ENCODE data around the gene PCBP1.
"Not testable (repeated sequence)": the region's sequence is repeated elsewhere in the genome, so short reads cannot be mapped to it uniquely, and the experiment has no call there.

Gene PCBP1

DNA sequence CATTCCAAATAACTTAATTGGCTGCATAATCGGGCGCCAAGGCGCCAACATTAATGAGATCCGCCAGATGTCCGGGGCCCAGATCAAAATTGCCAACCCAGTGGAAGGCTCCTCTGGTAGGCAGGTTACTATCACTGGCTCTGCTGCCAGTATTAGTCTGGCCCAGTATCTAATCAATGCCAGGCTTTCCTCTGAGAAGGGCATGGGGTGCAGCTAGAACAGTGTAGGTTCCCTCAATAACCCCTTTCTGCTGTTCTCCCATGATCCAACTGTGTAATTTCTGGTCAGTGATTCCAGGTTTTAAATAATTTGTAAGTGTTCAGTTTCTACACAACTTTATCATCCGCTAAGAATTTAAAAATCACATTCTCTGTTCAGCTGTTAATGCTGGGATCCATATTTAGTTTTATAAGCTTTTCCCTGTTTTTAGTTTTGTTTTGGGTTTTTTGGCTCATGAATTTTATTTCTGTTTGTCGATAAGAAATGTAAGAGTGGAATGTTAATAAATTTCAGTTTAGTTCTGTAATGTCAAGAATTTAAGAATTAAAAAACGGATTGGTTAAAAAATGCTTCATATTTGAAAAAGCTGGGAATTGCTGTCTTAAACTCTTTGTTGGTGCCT is 1.4 kb downstream of the PCBP1 start:
- peak overlapping the region; percentile 98 for H3K27ac ChIP-seq
- TF ChIP-seq ZFX (IDR thresholded peaks at IDR 0.05) (no peak), CTCF (conservative IDR thresholded peaks at IDR 0.05) (no peak)

DNA sequence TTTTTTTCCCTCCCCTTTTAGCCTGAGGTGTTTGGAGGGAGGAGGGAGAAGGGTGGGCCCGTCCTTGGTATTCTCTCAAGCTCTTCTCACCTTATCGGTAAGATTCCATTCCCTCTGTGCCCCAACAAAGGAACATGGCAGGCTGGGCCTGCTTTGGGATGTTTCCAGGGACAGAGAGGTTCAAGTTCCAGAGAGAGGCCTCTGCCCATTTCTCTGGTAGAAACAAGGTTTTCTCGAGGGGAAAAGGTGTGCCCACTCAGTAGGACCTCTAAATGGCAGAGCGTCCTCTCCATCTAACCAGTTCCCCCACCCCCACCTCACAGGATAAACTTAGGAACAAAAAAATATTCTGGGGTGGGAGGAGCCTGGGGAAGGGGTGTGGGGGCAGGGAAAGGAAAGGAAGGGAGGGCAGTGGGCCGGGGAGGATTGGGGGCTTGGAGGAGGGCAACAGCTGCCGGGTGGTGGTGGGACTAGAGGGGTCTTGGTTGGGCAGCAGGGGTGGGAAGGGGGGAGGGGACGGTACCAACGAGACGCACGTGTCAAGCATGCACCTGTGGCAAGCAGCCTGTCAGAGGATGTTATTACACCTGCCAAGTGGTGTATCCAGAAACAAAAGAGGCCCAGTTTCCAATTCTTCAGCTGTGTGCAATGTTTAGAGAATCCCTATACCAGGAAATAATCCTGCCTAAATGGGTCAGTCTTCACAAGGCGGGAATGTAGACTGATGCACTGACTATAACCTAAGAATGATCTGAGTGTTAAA is 2.1 kb downstream of the PCBP1 start:
- TF ChIP-seq CTCF (conservative IDR thresholded peaks at IDR 0.05), result no peak
- no peak for TF ChIP-seq ZFX (IDR thresholded peaks at IDR 0.05)
- H3K27ac ChIP-seq, result peak overlapping the region; percentile 34; the same call in 1 of the 2 replicates

GRCh38 chr2:70089983-70090525 is 2.8 kb downstream of the PCBP1 start:
- H3K27ac ChIP-seq, result no peak overlapping the region
- TF ChIP-seq CTCF (conservative IDR thresholded peaks at IDR 0.05) (no peak), ZFX (IDR thresholded peaks at IDR 0.05) (no peak)

GRCh38 chr2:70090706-70091334 is 3.5 kb downstream of the PCBP1 start:
- no peak for TF ChIP-seq ZFX (IDR thresholded peaks at IDR 0.05)
- TF ChIP-seq CTCF (conservative IDR thresholded peaks at IDR 0.05), result no peak
- H3K27ac ChIP-seq, result no peak overlapping the region

- no peak for TF ChIP-seq ZFX (IDR thresholded peaks at IDR 0.05)
- TF ChIP-seq CTCF (conservative IDR thresholded peaks at IDR 0.05), result no peak
- no peak overlapping the region for H3K27ac ChIP-seq
Measured at GRCh38 chr2:70091364-70091763, 4.1 kb downstream of the PCBP1 start.

DNA sequence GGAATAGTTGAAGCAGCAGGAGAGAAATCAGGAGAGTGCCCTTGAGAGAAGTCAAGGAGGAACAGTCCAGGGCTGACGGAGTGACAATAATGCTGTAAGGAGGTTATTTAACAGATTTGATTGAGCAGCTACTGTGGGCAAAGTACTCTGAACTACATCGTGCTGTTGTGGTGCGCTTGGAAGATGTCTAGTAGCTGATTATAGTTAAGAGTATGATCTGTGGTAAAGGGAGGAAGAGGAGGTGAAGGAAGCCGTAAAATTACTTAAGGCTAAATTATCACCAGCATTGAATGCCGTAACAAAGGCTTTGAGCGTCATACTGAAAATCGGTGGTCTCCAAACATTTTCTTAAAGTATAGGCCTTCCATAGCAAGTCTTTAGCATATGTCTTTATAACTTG is 4.5 kb downstream of the PCBP1 start:
- no peak overlapping the region for H3K27ac ChIP-seq
- no peak for TF ChIP-seq ZFX (IDR thresholded peaks at IDR 0.05)
- TF ChIP-seq CTCF (conservative IDR thresholded peaks at IDR 0.05), result no peak

DNA sequence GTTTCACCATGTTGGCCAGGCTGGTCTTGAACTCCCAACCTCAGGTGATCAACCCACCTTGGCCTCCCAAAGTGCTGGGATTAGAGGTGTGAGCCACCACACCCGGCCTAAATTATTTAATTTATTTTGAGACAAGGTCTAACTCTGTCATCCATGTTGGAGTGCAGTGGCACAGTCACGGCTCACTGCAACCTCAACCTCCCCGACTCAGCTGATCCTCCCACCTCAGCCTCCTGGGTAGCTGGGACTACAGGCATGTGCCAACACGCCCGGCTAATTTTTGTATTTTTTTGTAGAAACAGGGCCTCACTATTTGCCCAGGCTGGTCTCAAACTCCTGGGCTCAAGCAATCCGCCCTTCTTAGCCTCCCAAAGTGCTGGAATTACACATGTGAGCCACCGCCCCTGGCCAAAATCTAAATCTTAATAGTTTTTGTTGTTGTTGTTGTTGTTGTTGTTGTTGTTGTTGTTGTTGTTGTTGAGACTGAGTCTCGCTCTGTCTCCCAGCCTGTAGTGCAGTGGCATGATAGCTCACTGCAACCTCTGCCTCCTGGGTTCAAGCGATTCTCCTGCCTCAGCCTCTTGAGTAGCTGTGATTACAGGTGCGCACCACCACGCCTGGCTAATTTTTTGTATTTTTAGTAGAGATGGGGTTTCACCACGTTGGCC is 5.4 kb downstream of the PCBP1 start:
- not testable (repeated sequence) for H3K27ac ChIP-seq
